ENCODE measurements around the gene NCCRP1. TPM values are rescaled to one million over a fixed set of nuclear protein-coding genes. Genes with fewer than 3 reads are reported as not detected.

NCCRP1 gene
- total and polyA plus RNA-seq, 4 donors = not detected

DNA sequence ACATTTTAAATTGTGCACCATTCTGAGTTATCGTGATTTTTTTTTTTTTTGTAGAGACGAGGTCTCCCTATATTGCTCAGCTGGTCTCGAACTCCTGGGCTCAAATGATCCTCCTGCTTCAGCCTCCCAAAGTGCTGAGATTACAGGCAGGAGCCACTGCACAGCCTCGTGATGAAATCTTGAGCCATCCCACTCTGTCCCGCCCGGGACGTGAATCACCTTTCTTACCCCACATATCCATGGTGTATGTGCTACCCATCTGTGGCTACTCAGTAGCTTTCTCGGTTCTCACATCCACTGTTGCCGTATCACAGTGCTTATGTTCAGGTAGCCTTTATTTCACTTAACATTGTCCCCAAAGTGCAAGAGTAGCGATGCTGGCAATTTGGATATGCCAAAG lies 44.7 kb upstream of the NCCRP1 start:
- H3K4me1 ChIP-seq (ENCODE audit: control insufficient read depth in 4 of 4, insufficient read depth in 4 of 4, low read length in 3 of 4) = peaks cover 17 to 34% (median 24%) of the 10 kb centered on the region in 4 donors
- H3K27me3 ChIP-seq (ENCODE audit: control insufficient read depth in 4 of 4, insufficient read depth in 4 of 4, low read length in 3 of 4) = no peaks in the 10 kb centered on the region
- H3K27ac ChIP-seq (ENCODE audit: low read depth in 1 of 2, low read length in 2 of 2) = no peak overlapping the region
- no peaks in the 10 kb centered on the region for H3K36me3 ChIP-seq (ENCODE audit: control insufficient read depth in 4 of 4, insufficient read depth in 3 of 4, low read depth in 1 of 4, low read length in 3 of 4)
- H3K4me3 ChIP-seq (ENCODE audit: low read depth in 1 of 3, low read length in 3 of 3) = no peak overlapping the region
- no peaks in the 10 kb centered on the region for H3K9me3 ChIP-seq (ENCODE audit: control insufficient read depth in 4 of 4, low read length in 3 of 4)
- WGBS = 95% methylated on average over 10 of the region's 10 CpGs
- H3K9ac ChIP-seq (ENCODE audit: low read depth in 1 of 2, low read length in 2 of 2) = no peak overlapping the region
- no peak for DNase-seq (ENCODE audit: low spot score)
- TF ChIP-seq FOXA2 (IDR thresholded peaks at IDR 0.05) (no peak), NR2F2 (IDR thresholded peaks at IDR 0.05) (no peak), TAF1 (conservative IDR thresholded peaks at IDR 0.05) (no peak), HNF4G (IDR thresholded peaks at IDR 0.05) (no peak), SP1 (IDR thresholded peaks at IDR 0.05) (no peak)
- TF ChIP-seq, protein P1, sequence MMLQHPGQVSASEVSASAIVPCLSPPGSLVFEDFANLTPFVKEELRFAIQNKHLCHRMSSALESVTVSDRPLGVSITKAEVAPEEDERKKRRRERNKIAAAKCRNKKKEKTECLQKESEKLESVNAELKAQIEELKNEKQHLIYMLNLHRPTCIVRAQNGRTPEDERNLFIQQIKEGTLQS (IDR thresholded peaks at IDR 0.05) = no peak

DNA sequence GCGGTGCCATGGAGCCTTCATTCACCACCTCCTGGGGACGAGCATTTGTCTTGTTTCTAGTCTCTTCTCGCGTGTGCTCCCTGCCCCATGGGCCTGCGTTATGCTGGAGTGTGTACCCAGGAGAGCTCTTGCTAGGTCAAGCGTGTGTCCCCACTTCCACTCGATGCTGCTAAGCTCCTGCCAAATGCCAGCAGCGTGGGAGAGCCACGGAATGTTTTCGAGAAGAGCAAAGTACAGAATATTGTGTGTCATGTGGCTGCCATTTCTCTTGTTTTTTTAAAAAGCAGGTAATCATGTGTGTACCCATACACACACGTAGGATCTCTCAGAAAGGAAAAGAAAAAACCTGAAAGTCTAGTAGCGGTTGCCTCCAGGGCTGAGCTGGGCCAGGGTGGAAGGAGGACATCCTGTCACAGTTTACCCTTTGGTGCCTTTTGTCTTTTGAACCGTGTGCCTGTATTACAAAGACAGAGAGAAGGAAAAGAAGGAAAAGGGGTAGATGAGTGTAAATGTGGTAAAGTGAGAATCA lies 42.6 kb upstream of the NCCRP1 start:
- H3K27me3 ChIP-seq (ENCODE audit: control insufficient read depth in 4 of 4, insufficient read depth in 4 of 4, low read length in 3 of 4) = no peaks in the 10 kb centered on the region
- WGBS = 46% methylated on average over 13 of the region's 13 CpGs
- peak overlapping the region; percentile 61 to 87 for H3K27ac ChIP-seq (ENCODE audit: low read depth in 1 of 2, low read length in 2 of 2)
- H3K4me3 ChIP-seq (ENCODE audit: low read depth in 1 of 3, low read length in 3 of 3) = no peak overlapping the region
- peaks cover 21 to 48% (median 35%) of the 10 kb centered on the region in 4 donors for H3K4me1 ChIP-seq (ENCODE audit: control insufficient read depth in 4 of 4, insufficient read depth in 4 of 4, low read length in 3 of 4)
- no peak for DNase-seq (ENCODE audit: low spot score)
- TF ChIP-seq, protein P1 (IDR thresholded peaks at IDR 0.05) = no peak
- TF ChIP-seq, protein P2, sequence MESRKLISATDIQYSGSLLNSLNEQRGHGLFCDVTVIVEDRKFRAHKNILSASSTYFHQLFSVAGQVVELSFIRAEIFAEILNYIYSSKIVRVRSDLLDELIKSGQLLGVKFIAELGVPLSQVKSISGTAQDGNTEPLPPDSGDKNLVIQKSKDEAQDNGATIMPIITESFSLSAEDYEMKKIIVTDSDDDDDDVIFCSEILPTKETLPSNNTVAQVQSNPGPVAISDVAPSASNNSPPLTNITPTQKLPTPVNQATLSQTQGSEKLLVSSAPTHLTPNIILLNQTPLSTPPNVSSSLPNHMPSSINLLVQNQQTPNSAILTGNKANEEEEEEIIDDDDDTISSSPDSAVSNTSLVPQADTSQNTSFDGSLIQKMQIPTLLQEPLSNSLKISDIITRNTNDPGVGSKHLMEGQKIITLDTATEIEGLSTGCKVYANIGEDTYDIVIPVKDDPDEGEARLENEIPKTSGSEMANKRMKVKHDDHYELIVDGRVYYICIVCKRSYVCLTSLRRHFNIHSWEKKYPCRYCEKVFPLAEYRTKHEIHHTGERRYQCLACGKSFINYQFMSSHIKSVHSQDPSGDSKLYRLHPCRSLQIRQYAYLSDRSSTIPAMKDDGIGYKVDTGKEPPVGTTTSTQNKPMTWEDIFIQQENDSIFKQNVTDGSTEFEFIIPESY (IDR thresholded peaks at IDR 0.05) = no peak
- TF ChIP-seq, protein P3, sequence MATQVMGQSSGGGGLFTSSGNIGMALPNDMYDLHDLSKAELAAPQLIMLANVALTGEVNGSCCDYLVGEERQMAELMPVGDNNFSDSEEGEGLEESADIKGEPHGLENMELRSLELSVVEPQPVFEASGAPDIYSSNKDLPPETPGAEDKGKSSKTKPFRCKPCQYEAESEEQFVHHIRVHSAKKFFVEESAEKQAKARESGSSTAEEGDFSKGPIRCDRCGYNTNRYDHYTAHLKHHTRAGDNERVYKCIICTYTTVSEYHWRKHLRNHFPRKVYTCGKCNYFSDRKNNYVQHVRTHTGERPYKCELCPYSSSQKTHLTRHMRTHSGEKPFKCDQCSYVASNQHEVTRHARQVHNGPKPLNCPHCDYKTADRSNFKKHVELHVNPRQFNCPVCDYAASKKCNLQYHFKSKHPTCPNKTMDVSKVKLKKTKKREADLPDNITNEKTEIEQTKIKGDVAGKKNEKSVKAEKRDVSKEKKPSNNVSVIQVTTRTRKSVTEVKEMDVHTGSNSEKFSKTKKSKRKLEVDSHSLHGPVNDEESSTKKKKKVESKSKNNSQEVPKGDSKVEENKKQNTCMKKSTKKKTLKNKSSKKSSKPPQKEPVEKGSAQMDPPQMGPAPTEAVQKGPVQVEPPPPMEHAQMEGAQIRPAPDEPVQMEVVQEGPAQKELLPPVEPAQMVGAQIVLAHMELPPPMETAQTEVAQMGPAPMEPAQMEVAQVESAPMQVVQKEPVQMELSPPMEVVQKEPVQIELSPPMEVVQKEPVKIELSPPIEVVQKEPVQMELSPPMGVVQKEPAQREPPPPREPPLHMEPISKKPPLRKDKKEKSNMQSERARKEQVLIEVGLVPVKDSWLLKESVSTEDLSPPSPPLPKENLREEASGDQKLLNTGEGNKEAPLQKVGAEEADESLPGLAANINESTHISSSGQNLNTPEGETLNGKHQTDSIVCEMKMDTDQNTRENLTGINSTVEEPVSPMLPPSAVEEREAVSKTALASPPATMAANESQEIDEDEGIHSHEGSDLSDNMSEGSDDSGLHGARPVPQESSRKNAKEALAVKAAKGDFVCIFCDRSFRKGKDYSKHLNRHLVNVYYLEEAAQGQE (IDR thresholded peaks at IDR 0.05) = no peak
- TF ChIP-seq HNF4A (conservative IDR thresholded peaks at IDR 0.05) = peak; percentile 67 to 68
- TF ChIP-seq RAD21 (IDR thresholded peaks at IDR 0.05) = no peak
- TF ChIP-seq, protein P4, sequence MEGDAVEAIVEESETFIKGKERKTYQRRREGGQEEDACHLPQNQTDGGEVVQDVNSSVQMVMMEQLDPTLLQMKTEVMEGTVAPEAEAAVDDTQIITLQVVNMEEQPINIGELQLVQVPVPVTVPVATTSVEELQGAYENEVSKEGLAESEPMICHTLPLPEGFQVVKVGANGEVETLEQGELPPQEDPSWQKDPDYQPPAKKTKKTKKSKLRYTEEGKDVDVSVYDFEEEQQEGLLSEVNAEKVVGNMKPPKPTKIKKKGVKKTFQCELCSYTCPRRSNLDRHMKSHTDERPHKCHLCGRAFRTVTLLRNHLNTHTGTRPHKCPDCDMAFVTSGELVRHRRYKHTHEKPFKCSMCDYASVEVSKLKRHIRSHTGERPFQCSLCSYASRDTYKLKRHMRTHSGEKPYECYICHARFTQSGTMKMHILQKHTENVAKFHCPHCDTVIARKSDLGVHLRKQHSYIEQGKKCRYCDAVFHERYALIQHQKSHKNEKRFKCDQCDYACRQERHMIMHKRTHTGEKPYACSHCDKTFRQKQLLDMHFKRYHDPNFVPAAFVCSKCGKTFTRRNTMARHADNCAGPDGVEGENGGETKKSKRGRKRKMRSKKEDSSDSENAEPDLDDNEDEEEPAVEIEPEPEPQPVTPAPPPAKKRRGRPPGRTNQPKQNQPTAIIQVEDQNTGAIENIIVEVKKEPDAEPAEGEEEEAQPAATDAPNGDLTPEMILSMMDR (IDR thresholded peaks at IDR 0.05; ENCODE audit: low read depth, low read length, missing input control) = no peak
- TF ChIP-seq TAF1 (conservative IDR thresholded peaks at IDR 0.05) = no peak
- no peak for TF ChIP-seq FOXA1 (IDR thresholded peaks at IDR 0.05)
- TF ChIP-seq EGR1 (IDR thresholded peaks at IDR 0.05; ENCODE audit: low read depth in 2 of 2) = no peak
- TF ChIP-seq SP1 (IDR thresholded peaks at IDR 0.05) = peak; percentile 24
- TF ChIP-seq YY1 (IDR thresholded peaks at IDR 0.05) = no peak
- TF ChIP-seq, protein P5, sequence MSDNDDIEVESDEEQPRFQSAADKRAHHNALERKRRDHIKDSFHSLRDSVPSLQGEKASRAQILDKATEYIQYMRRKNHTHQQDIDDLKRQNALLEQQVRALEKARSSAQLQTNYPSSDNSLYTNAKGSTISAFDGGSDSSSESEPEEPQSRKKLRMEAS (IDR thresholded peaks at IDR 0.05) = no peak
- TF ChIP-seq RXRA (IDR thresholded peaks at IDR 0.05) = peak in 1 of 2 donors; percentile 6
- no peak for TF ChIP-seq NR2F2 (IDR thresholded peaks at IDR 0.05)
- no peak for TF ChIP-seq HNF4G (IDR thresholded peaks at IDR 0.05)
- no peak for TF ChIP-seq FOXA2 (IDR thresholded peaks at IDR 0.05)
- TF ChIP-seq JUND (IDR thresholded peaks at IDR 0.05) = no peak
- no peak for TF ChIP-seq GABPA (IDR thresholded peaks at IDR 0.05 in 1 of 2, conservative IDR thresholded peaks at IDR 0.05 in 1 of 2)
- H3K36me3 ChIP-seq (ENCODE audit: control insufficient read depth in 4 of 4, insufficient read depth in 3 of 4, low read depth in 1 of 4, low read length in 3 of 4) = no peaks in the 10 kb centered on the region
- no peak overlapping the region for H3K9ac ChIP-seq (ENCODE audit: low read depth in 1 of 2, low read length in 2 of 2)
- H3K9me3 ChIP-seq (ENCODE audit: control insufficient read depth in 4 of 4, low read length in 3 of 4) = no peaks in the 10 kb centered on the region

All from liver (tissue), 9 donors.